DOHH2 (cell line): ENCODE data around the gene EPHA6.
"Not testable (repeated sequence)": the region's sequence is repeated elsewhere in the genome, so short reads cannot be mapped to it uniquely, and the experiment has no call there.

ENCODE experiments used
- H3F3A ChIP-seq: fragments of 200-600 bp; sonication (generic), shearing (Covaris generic); 2 replicates; pipeline ENCODE4 v1.6.0; 2016; ENCODE audit warnings: antibody characterized with exemption, mild to moderate bottlenecking; ENCODE audit not compliant: control insufficient read depth, insufficient read depth
- H3K27ac ChIP-seq: fragments of 200-600 bp; sonication (generic); 2 replicates; pipeline ENCODE4 v1.5.1; 2014; ENCODE audit warnings: low read depth, mild to moderate bottlenecking, low read length, moderate library complexity
- H3K27me3 ChIP-seq: fragments of 200-600 bp; sonication (generic); 2 replicates; pipeline ENCODE4 v1.6.1; 2014; ENCODE audit warnings: mild to moderate bottlenecking, low read length, mixed read lengths; ENCODE audit not compliant: control insufficient read depth
- H3K36me3 ChIP-seq: fragments of 200-600 bp; sonication (generic); 2 replicates; pipeline ENCODE4 v1.6.1; 2014; ENCODE audit warnings: mild to moderate bottlenecking, low read length, moderate library complexity, mixed read lengths; ENCODE audit not compliant: control insufficient read depth
- H3K4me1 ChIP-seq: fragments of 200-600 bp; sonication (generic); 2 replicates; pipeline ENCODE4 v1.6.1; 2014; ENCODE audit warnings: mild to moderate bottlenecking, low read length, mixed read lengths; ENCODE audit not compliant: control insufficient read depth
- H3K4me2 ChIP-seq: fragments of 200-600 bp; sonication (generic); 2 replicates; pipeline ENCODE4 v1.6.0; 2014; ENCODE audit warnings: mild to moderate bottlenecking, low read length, moderate library complexity
- H3K4me3 ChIP-seq: fragments of 200-600 bp; sonication (generic); 2 replicates; pipeline ENCODE4 v1.5.1; 2014; ENCODE audit warnings: mild to moderate bottlenecking, low read length, mixed read lengths
- H3K79me2 ChIP-seq: fragments of 200-600 bp; sonication (generic); 2 replicates; pipeline ENCODE4 v1.6.1; 2014; ENCODE audit warnings: mild to moderate bottlenecking, low read length, mixed read lengths; ENCODE audit not compliant: control insufficient read depth
- H3K9me2 ChIP-seq: fragments of 200-600 bp; sonication (generic); replicated peaks from 2 replicates; pipeline ENCODE4 v1.6.1; 2014; ENCODE audit warnings: mild to moderate bottlenecking, low read length, mixed read lengths; ENCODE audit not compliant: control insufficient read depth
- H3K9me3 ChIP-seq: fragments of 200-600 bp; sonication (generic); 2 replicates; pipeline ENCODE4 v1.6.1; 2014; ENCODE audit warnings: antibody characterized with exemption, low read length, mixed read lengths; ENCODE audit not compliant: control insufficient read depth, insufficient read depth
- H4K20me1 ChIP-seq: fragments of 200-600 bp; sonication (generic); 2 replicates; pipeline ENCODE4 v1.6.0; 2014; ENCODE audit warnings: low read depth, mild to moderate bottlenecking, antibody characterized with exemption, low read length, moderate library complexity; ENCODE audit not compliant: control insufficient read depth, insufficient read depth
- CTCF ChIP-seq: fragments of 200-600 bp; sonication (generic); IDR thresholded peaks from one replicate; pipeline ENCODE4 v1.5.1; 2014; ENCODE audit warnings: antibody characterized with exemption, mild to moderate bottlenecking, low read depth, low read length; ENCODE audit not compliant: poor library complexity, severe bottlenecking
- EZH2phosphoT487 ChIP-seq: fragments of 200-600 bp; sonication (generic); IDR thresholded peaks from 2 replicates; pipeline ENCODE4 v1.6.1; 2017; ENCODE audit warnings: borderline replicate concordance, mild to moderate bottlenecking, antibody characterized with exemption, low read length, moderate library complexity, mixed read lengths

Gene EPHA6

GRCh38 chr3:97610626-97611025 is 796.2 kb downstream of the EPHA6 start:
- no peak overlapping the region for H3K4me2 ChIP-seq
- H3K27me3 ChIP-seq: no peaks in the 10 kb centered on the region
- no peaks in the 10 kb centered on the region for H4K20me1 ChIP-seq
- no peaks in the 10 kb centered on the region for H3K9me2 ChIP-seq
- H3K79me2 ChIP-seq: no peaks in the 10 kb centered on the region
- H3K4me3 ChIP-seq: no peak overlapping the region
- no peaks in the 10 kb centered on the region for H3K9me3 ChIP-seq
- H3F3A ChIP-seq: no peaks in the 10 kb centered on the region
- no peak for TF ChIP-seq CTCF
- TF ChIP-seq EZH2phosphoT487: no peak
- no peaks in the 10 kb centered on the region for H3K4me1 ChIP-seq
- no peaks in the 10 kb centered on the region for H3K36me3 ChIP-seq
- H3K27ac ChIP-seq: no peak overlapping the region

- Histone ChIP-seq H3K4me3 (no peak overlapping the region), H3F3A (no peaks in the 10 kb centered on the region), H3K27me3 (no peaks in the 10 kb centered on the region), H3K9me2 (no peaks in the 10 kb centered on the region), H3K79me2 (no peaks in the 10 kb centered on the region), H3K9me3 (no peaks in the 10 kb centered on the region), H3K27ac (no peak overlapping the region), H3K4me2 (no peak overlapping the region), H4K20me1 (no peaks in the 10 kb centered on the region), H3K4me1 (no peaks in the 10 kb centered on the region), H3K36me3 (no peaks in the 10 kb centered on the region)
- TF ChIP-seq CTCF (no peak), EZH2phosphoT487 (no peak)
Observed at GRCh38 chr3:97612632-97613031, 798.2 kb downstream of the EPHA6 start.

DNA sequence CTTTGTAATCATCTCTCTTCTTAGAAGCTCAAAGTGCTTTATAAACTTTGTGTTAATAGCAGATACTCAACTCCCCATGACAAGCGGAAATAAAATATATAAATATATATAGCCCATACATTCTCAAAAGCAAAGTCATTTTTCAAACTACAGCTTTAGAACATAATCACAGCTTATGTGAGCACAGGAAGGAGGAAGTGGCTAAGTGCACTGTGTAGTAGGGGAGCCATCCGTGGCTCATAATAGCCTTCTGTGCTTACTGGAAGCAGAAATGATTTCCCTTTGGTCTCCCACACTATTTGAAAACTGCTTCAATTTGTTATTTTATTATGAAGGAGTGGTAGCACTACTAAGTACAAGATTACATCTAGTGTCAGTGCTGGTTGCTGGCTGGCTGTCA is 798.7 kb downstream of the EPHA6 start:
- Histone ChIP-seq H3K79me2 (no peaks in the 10 kb centered on the region), H3F3A (no peaks in the 10 kb centered on the region), H3K9me2 (no peaks in the 10 kb centered on the region), H4K20me1 (no peaks in the 10 kb centered on the region), H3K4me3 (no peak overlapping the region), H3K27me3 (no peaks in the 10 kb centered on the region), H3K4me2 (no peak overlapping the region), H3K27ac (no peak overlapping the region), H3K36me3 (no peaks in the 10 kb centered on the region), H3K4me1 (no peaks in the 10 kb centered on the region), H3K9me3 (no peaks in the 10 kb centered on the region)
- TF ChIP-seq EZH2phosphoT487: no peak
- TF ChIP-seq CTCF: no peak

- H3K4me1 ChIP-seq, H3K27me3 ChIP-seq, H3K4me2 ChIP-seq, H3K9me2 ChIP-seq, H4K20me1 ChIP-seq, H3K36me3 ChIP-seq, H3K9me3 ChIP-seq, H3K4me3 ChIP-seq, H3K79me2 ChIP-seq, H3F3A ChIP-seq, H3K27ac ChIP-seq: not testable (repeated sequence)
Observed at GRCh38 chr3:97620514-97620913, 806.1 kb downstream of the EPHA6 start.
